H1 (cell line): ENCODE results near the gene CARD14. TPM values are rescaled to one million over a fixed set of nuclear protein-coding genes. Genes with fewer than 3 reads are reported as not detected.

Experiments
- CTCF ChIA-PET: fragments of 300-600 bp; sonication (Branson Sonifier 250); formaldehyde crosslinking; loops from one replicate; lab custom pipeline; 2021; ENCODE audit not compliant: partially characterized antibody; lab: Charles Lee
- POLR2A ChIA-PET: fragments of 300-600 bp; sonication (Branson Sonifier 250); formaldehyde crosslinking; loops from one replicate; lab custom pipeline; 2021; ENCODE audit warnings: inconsistent platforms; ENCODE audit not compliant: partially characterized antibody; lab: Charles Lee
- DNase-seq, 2 experiments: peaks; one replicate each; pipeline versions ENCODE4 v3.0.0 to v3.0.0-alpha.2; 2010 to 2022; ENCODE audit warnings: low spot score in 2 of 2, low read depth in 1 of 2, mixed read lengths in 1 of 2
- FAIRE-seq: peaks from 2 replicates; lab custom pipeline; 2011; peaks lifted over from hg19 to GRCh38; lab: Jason Lieb, UNC
- H2AFZ ChIP-seq: 2 replicates; pipeline ENCODE4 v1.8.1; 2012; ENCODE audit warnings: low read length, inconsistent platforms
- H2AK5ac ChIP-seq: 2 replicates; pipeline ENCODE4 v1.6.1; 2013; ENCODE audit warnings: low read depth, low read length
- H2BK120ac ChIP-seq: replicated peaks from 2 replicates; pipeline ENCODE3; 2013; ENCODE audit warnings: low read depth, low read length, inconsistent platforms
- H2BK12ac ChIP-seq: 2 replicates; pipeline ENCODE4 v1.6.1; 2013; ENCODE audit warnings: low read depth, low read length
- H2BK15ac ChIP-seq: 2 replicates; pipeline ENCODE4 v1.6.1; 2013; ENCODE audit warnings: low read length
- H2BK20ac ChIP-seq: 2 replicates; pipeline ENCODE4 v1.6.1; 2013; ENCODE audit warnings: low read length
- H2BK5ac ChIP-seq: 2 replicates; pipeline ENCODE4 v1.6.1; 2013; ENCODE audit warnings: low read depth, low read length
- H3K14ac ChIP-seq: 2 replicates; pipeline ENCODE4 v1.6.1; 2013; ENCODE audit warnings: inconsistent platforms; ENCODE audit not compliant: insufficient read length
- H3K18ac ChIP-seq: 2 replicates; pipeline ENCODE4 v1.6.1; 2013; ENCODE audit warnings: low read length; ENCODE audit errors: extremely low read depth
- H3K23ac ChIP-seq: 2 replicates; pipeline ENCODE4 v1.6.1; 2013; ENCODE audit warnings: inconsistent platforms; ENCODE audit not compliant: insufficient read length
- H3K23me2 ChIP-seq: 2 replicates; pipeline ENCODE4 v1.6.1; 2013; ENCODE audit warnings: low read depth, low read length
- H3K27ac ChIP-seq: 2 replicates; pipeline ENCODE4 v1.6.1; 2011; ENCODE audit warnings: low read depth, low read length, inconsistent platforms
- H3K27me3 ChIP-seq, 4 experiments: replicated peaks in 1 of 4; 1 replicate in 1 of 4; 2 replicates in 3 of 4; pipeline versions ENCODE4 v1.6.1 to v1.8.1; 2011 to 2013; ENCODE audit warnings: low read length in 3 of 4, mild to moderate bottlenecking in 3 of 4, inconsistent platforms in 2 of 4, mixed read lengths in 2 of 4, moderate library complexity in 1 of 4; ENCODE audit not compliant: control insufficient read depth in 3 of 4, insufficient read depth in 3 of 4; ENCODE audit errors: extremely low read depth in 1 of 4
- H3K36me3 ChIP-seq, 4 experiments: 2 replicates each; pipeline versions ENCODE4 v1.6.1 to v1.8.1; 2011 to 2013; ENCODE audit warnings: mild to moderate bottlenecking in 4 of 4, low read length in 3 of 4, moderate library complexity in 2 of 4, control low read depth in 1 of 4, inconsistent platforms in 1 of 4; ENCODE audit not compliant: insufficient read depth in 4 of 4, control insufficient read depth in 2 of 4
- H3K4ac ChIP-seq: replicated peaks from 2 replicates; pipeline ENCODE3; 2013; ENCODE audit warnings: low read length, low read depth, mixed read lengths, inconsistent platforms; ENCODE audit not compliant: insufficient read length
- H3K4me1 ChIP-seq, 4 experiments: replicated peaks in 1 of 4; 1 replicate in 1 of 4; 2 replicates in 3 of 4; pipeline versions ENCODE4 v1.6.1 to v1.8.1; 2011 to 2013; ENCODE audit warnings: low read length in 3 of 4, inconsistent platforms in 2 of 4, mixed read lengths in 1 of 4; ENCODE audit not compliant: insufficient read depth in 4 of 4, control insufficient read depth in 3 of 4
- H3K4me2 ChIP-seq, 2 experiments: 2 replicates each; pipeline versions ENCODE4 v1.6.1 to v1.8.1; 2011 to 2013; ENCODE audit warnings: low read depth in 2 of 2, low read length in 2 of 2, control low read depth in 1 of 2, inconsistent platforms in 1 of 2, mild to moderate bottlenecking in 1 of 2; ENCODE audit not compliant: insufficient read depth in 1 of 2
- H3K4me3 ChIP-seq, 4 experiments: fragments of 200-600, 300-600 bp in 1 of 4; sonication (generic), shearing (Covaris generic), sonication (Bioruptor Twin) in 1 of 4; 2 replicates each; pipeline versions ENCODE4 v1.5.1 to v1.8.1; 2011 to 2016; ENCODE audit warnings: low read length in 4 of 4, low read depth in 3 of 4, control low read depth in 2 of 4, inconsistent platforms in 2 of 4, mild to moderate bottlenecking in 2 of 4, mixed read lengths in 1 of 4, moderate library complexity in 1 of 4; ENCODE audit not compliant: insufficient read depth in 2 of 4; ENCODE audit errors: extremely low read depth in 1 of 4
- H3K56ac ChIP-seq: replicated peaks from 2 replicates; pipeline ENCODE3; 2013; ENCODE audit warnings: low read depth, mild to moderate bottlenecking, mixed read lengths, low read length, inconsistent platforms; ENCODE audit not compliant: insufficient read length
- H3K79me1 ChIP-seq: 2 replicates; pipeline ENCODE4 v1.6.1; 2013; ENCODE audit warnings: low read depth, low read length, control low read depth
- H3K79me2 ChIP-seq, 2 experiments: 2 replicates each; pipeline versions ENCODE4 v1.6.1 to v1.8.1; 2012 to 2013; ENCODE audit warnings: low read length in 2 of 2, mild to moderate bottlenecking in 2 of 2, inconsistent platforms in 1 of 2; ENCODE audit not compliant: insufficient read depth in 2 of 2, control insufficient read depth in 1 of 2
- H3K9ac ChIP-seq, 4 experiments: replicated peaks in 1 of 4; 1 replicate in 1 of 4; 2 replicates in 3 of 4; pipeline versions ENCODE4 v1.6.1 to v1.8.1; 2011 to 2013; ENCODE audit warnings: low read depth in 3 of 4, low read length in 3 of 4, control low read depth in 2 of 4, mild to moderate bottlenecking in 2 of 4, moderate library complexity in 2 of 4, inconsistent platforms in 1 of 4; ENCODE audit errors: extremely low read depth in 1 of 4
- H3K9me3 ChIP-seq, 2 experiments: 2 replicates each; pipeline versions ENCODE4 v1.6.1 to v1.8.1; 2012 to 2013; ENCODE audit warnings: mild to moderate bottlenecking in 2 of 2, moderate library complexity in 2 of 2, control low read depth in 1 of 2, inconsistent platforms in 1 of 2, low read depth in 1 of 2, low read length in 1 of 2, mixed read lengths in 1 of 2; ENCODE audit not compliant: insufficient read depth in 2 of 2
- H4K20me1 ChIP-seq, 2 experiments: replicated peaks in 1 of 2; 2 replicates each; pipeline versions ENCODE3 to v1.8.1; 2011 to 2013; ENCODE audit warnings: inconsistent platforms in 2 of 2, low read length in 2 of 2, mild to moderate bottlenecking in 1 of 2; ENCODE audit not compliant: insufficient read depth in 2 of 2, control insufficient read depth in 1 of 2
- H4K5ac ChIP-seq: 2 replicates; pipeline ENCODE4 v1.6.1; 2013; ENCODE audit warnings: low read length, low read depth, mixed read lengths, inconsistent platforms; ENCODE audit not compliant: insufficient read length
- H4K8ac ChIP-seq: 2 replicates; pipeline ENCODE4 v1.8.0; 2013; ENCODE audit warnings: mild to moderate bottlenecking, moderate library complexity, low read length, inconsistent platforms; ENCODE audit not compliant: insufficient read depth; ENCODE audit errors: extremely low read depth
- H4K91ac ChIP-seq: replicated peaks from 2 replicates; pipeline ENCODE3; 2013; ENCODE audit warnings: low read length, mixed read lengths, inconsistent platforms; ENCODE audit not compliant: insufficient read length
- ASH2L ChIP-seq: fragments of 200-600, 300-600 bp; sonication (generic); IDR thresholded peaks from one replicate; pipeline ENCODE4 v1.7.1; 2017; ENCODE audit warnings: low read length
- BRCA1 ChIP-seq: IDR thresholded peaks from 2 replicates; pipeline ENCODE4 v1.6.1; 2012; ENCODE audit warnings: low read depth, low read length, improper control_type of control experiment
- EGR1 ChIP-seq: IDR thresholded peaks from 2 replicates; pipeline ENCODE4 v1.6.1; 2011; ENCODE audit warnings: low read depth, low read length, borderline replicate concordance
- EZH2 ChIP-seq: fragments of 200-600 bp; sonication (generic); IDR thresholded peaks from 2 replicates; pipeline ENCODE4 v1.7.1; 2012; ENCODE audit warnings: low read depth, mild to moderate bottlenecking, moderate library complexity, low read length, inconsistent platforms; ENCODE audit not compliant: severe bottlenecking
- SUZ12 ChIP-seq: fragments of 200-600 bp; sonication (generic); IDR thresholded peaks from 2 replicates; pipeline ENCODE4 v1.6.1; 2012; ENCODE audit warnings: mild to moderate bottlenecking, inconsistent platforms, low read length, moderate library complexity, mixed read lengths
- TAF1 ChIP-seq: IDR thresholded peaks from 2 replicates; pipeline ENCODE4 v1.6.1; 2011; ENCODE audit warnings: mild to moderate bottlenecking, low read depth, low read length
- TBP ChIP-seq: IDR thresholded peaks from 2 replicates; pipeline ENCODE4 v1.6.1; 2011; ENCODE audit warnings: low read depth, low read length, improper control_type of control experiment
- WGBS, 2 experiments: shearing (Covaris generic) in 1 of 2; methylation state at CpG; one replicate each; pipeline versions ENCODE4 v1.1.6 to v1.1.7; 2013 to 2015; ENCODE audit warnings: low lambda C conversion rate in 2 of 2, mixed read lengths in 2 of 2, inconsistent platforms in 1 of 2, low coverage in 1 of 2, missing lambda C conversion rate in 1 of 2; ENCODE audit not compliant: insufficient replicate concordance in 2 of 2, insufficient coverage in 1 of 2, insufficient read length in 1 of 2; ENCODE audit errors: extremely low coverage in 1 of 2, missing lambda C conversion rate in 1 of 2; 5-methylcytosine and 5-hydroxymethylcytosine counted together
- polyA plus RNA-seq, 7 experiments: library from polyadenylated mRNA; depleted of rRNA in 3 of 7; stranded (reverse) in 5 of 7; unstranded in 2 of 7; fragments of >200 nt in 5 of 7; fragments of 200-250 nt in 2 of 7; gene quantifications; 1 replicate in 5 of 7; 2 replicates in 1 of 7; 4 replicates in 1 of 7; pipeline versions ENCODE4 v1.2.1 to v1.2.3, GENCODE V29; 2011 to 2013; ENCODE audit warnings: missing spikeins in 2 of 7, mixed read lengths in 2 of 7
- total RNA-seq: library from RNA; stranded (reverse); fragmentation: NEBNext Ultra II Directional; extraction: Animal tissue kit (Norgen Biotek cat#: 25700); gene quantifications from 2 replicates; pipeline ENCODE4 v1.2.1, GENCODE V29; 2021

CARD14 gene
- total and polyA plus RNA-seq, 2 of the 8 experiments (the other 6 are each of a cell fraction or from before 2014, with no cell fraction given): 0.08 TPM; not detected in 1

DNA sequence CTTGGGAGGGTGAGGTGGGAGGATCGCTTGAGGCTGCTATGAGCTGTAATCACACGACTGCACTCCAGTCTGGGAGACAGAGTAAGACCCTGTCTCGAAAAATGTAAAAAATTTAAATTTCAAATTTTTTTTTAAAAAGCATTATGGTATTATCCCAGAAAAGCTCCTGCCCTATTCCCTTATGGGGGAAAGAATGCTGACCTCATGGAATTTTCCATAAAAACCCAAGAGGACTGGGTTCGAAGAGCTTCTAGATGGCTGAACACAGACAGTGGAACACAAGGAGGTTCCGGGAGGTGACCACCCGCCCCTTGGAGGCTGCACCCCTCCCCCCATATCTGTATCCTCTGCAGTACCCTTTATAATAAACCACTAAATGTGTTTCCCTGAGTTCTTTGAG lies 26.9 kb upstream of the CARD14 start:
- FAIRE-seq (no peak), DNase-seq (no peak)
- Histone ChIP-seq H3K36me3 (peaks cover 37 to 61% (median 55%) of the 10 kb centered on the region in 4 experiments), H3K27me3 (no peaks in the 10 kb centered on the region), H2BK20ac (no peak overlapping the region), H3K14ac (no peak overlapping the region), H3K79me2 (peaks cover 22 to 45% of the 10 kb centered on the region in 2 experiments), H2BK5ac (no peak overlapping the region), H4K8ac (no peak overlapping the region), H3K4me3 (no peak overlapping the region), H3K18ac (no peak overlapping the region), H4K20me1 (peaks cover 7 to 30% of the 10 kb centered on the region in 2 experiments), H3K9ac (no peak overlapping the region), H2AFZ (no peak overlapping the region), H3K23me2 (peaks cover 9% of the 10 kb centered on the region), H3K23ac (no peak overlapping the region), H2AK5ac (no peak overlapping the region), H3K9me3 (no peaks in the 10 kb centered on the region), H3K4ac (no peak overlapping the region), H3K27ac (no peak overlapping the region), H4K91ac (no peak overlapping the region), H2BK12ac (no peak overlapping the region), H2BK15ac (no peak overlapping the region), H3K4me2 (no peak overlapping the region), H3K4me1 (peaks cover 0 to 13% (median 3%) of the 10 kb centered on the region in 4 experiments; a peak in 4 of 7 replicates), H2BK120ac (no peak overlapping the region), H3K79me1 (peaks cover 16% of the 10 kb centered on the region), H4K5ac (no peak overlapping the region), H3K56ac (no peak overlapping the region)
- 96% methylated on average over 6 of the region's 6 CpGs; no CpG with 5 or more reads in 1 of the 2 experiments for WGBS, 2 experiments
- CTCF ChIA-PET: interaction anchor here (0.5 to 2.1 kb wide), 10 partner anchors 15 to 119 kb away, joined by 3 to 8 read pairs (median 3); partner anchors contain the start of gene GAA
- TF ChIP-seq ASH2L (no peak), EZH2 (no peak), TAF1 (no peak), TBP (no peak), BRCA1 (no peak), SUZ12 (no peak), EGR1 (no peak)
- POLR2A ChIA-PET: interaction anchor here (0.7 to 11.5 kb wide), 7 partner anchors 11 to 364 kb away, joined by 3 to 103 read pairs (median 4); partner anchors contain the start of gene GAA
